ENCODE data around the gene BHLHE40.
"Not testable (repeated sequence)": the region's sequence is repeated elsewhere in the genome, so short reads cannot be mapped to it uniquely, and the experiment has no call there.

BHLHE40 gene

DNA sequence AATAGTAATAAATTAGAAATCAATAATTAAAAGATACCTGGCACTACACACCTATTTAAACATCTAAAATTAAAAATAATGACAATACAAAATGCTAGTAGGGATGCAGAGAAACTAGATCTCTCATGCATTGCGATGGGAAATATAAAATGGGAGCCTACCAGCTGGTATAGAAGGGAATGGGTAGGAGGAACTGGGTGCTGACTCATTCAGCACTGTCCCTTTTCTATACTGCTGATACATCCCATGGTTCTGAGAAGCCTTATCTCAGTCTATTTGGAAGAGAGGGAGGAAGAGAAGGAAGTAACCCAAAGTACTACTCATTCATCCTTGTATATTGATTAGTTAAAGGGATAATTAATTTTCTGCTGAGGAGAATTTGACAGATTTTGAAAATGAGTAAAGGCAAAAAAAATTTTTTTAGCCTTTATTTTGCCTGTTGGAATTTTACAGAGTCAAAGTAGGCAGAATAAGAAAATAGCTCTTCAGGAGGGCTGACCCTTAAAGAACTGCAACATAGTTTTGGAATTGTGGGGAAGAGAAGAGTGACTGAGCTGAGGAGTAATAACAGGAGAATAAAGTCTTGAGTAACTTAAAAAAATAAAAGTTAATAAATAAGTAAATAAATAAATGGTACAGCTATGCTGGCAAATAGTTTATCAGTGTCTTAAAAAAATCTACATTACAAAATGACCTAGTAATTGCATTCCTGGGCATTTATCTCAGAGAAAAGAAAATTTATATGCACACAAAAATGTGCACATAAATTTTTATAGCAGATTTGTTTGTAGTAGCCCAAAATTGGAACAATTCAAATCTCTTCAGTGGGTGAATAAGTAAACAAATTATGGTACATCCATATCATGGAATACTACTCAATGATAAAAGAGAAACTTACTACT, 15.3 kb upstream of the BHLHE40 start:
- no peak for DNase-seq

DNA sequence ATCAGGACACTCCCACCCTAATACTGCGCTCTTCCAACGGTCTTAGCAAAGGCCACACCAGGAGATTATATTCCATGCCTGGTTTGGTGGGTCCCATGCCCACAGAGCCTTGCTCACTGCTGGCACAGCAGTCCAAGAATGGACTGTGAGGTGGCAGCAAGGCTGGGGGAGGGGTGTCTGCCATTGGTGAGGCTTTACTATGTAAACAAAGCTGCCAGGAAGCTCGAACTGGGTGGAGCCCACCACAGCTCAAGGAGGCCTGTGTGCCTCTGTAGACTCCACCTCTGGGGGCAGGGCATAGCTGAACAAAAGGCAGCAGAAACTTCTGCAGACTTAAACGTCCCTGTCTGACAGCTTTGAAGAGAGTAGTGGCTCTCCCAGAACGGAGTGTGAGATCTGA, 13.2 kb upstream of the BHLHE40 start:
- DNase-seq = not testable (repeated sequence)

DNA sequence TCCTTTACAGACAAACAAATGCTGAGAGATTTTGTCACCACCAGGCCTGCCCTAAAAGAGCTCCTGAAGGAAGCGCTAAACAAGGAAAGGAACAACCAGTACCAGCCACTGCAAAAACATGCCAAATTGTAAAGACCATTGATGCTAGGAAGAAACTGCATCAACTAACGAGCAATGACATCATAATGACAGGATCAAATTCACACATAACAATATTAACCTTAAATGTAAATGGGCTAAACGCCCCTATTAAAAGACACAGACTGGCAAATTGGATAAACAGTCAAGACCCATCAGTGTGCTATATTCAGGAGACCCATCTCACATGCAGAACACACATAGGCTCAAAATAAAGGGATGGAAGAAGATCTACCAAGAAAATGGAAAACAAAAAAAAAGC, 11.6 kb upstream of the BHLHE40 start:
- not testable (repeated sequence) for DNase-seq

DNA sequence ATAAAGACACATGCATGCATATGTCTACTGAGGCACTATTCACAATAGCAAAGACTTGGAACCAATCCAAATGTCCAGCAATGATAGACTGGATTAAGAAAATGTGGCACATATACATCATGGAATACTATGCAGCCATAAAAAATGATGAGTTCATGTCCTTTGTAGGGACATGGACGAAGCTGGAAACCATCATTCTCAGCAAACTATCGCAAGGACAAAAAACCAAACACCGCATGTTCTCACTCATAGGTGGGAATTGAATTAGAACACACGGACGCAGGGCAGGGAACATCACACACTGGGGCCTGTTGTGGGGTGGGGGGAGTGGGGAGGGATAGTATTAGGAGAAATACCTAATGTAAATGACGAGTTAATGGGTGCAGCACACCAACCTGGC, 7.8 kb upstream of the BHLHE40 start:
- not testable (repeated sequence) for DNase-seq

DNA sequence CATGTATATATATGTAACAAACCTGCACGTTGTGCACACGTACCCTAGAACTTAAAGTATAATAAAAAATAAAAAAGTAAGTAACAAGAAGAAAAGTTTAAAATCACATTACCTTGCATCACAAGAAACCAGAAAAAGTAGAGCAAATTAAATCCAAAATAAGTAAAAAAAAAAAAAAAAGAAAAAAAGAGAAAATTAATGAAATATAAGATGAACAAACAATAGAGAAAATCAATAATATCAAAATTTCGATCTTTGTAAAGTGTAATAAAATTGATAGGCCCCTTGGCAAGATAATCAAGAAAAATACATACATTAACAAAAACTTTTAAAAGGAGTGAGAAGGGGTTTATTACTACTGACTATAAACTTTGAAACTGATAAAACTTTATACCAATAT, 7.4 kb upstream of the BHLHE40 start:
- DNase-seq = no peak

DNA sequence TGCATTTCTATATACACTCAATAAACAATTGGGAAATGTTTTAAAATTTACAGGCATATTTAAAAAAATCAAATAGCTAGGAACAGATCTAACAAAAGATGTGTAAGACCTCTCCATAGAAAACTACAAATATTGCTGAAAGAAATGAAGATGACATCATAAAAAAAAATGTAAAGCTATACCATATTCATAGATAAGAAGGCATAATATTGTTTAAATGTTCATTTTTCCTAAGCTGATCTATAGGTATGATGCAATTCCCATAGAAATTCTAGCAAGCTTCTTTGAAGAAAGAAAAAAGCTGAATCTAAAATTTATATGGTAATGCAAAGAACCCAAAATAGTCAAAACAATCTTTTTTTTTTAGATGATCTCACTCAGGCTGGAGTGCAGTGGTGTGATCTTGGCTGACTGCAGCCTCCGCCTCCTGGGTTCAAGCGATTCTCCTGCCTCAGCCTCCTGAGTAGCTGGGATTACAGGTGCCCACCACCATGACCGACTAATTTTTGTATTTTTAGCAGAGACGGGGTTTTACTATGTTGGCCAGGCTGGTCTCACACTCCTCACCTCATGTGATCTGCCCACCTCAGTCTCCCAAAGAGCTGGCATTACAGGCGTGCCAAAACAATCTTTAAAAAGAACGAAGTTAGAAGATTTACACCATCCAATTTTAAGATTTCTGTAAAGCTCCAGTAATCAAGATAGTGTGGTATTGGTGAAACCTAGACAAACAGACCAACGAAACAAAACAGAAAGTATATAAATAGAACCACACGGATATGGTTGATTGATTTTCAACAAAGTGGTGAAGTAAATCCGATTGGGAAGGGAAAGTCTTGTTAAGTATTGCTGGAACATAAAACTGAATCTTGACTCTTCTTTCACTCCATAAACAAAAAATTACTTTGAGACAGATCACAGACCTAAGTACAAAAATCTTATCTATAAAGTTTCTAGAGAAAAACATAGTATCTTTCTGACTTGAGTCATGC, 6.3 kb upstream of the BHLHE40 start:
- DNase-seq = no peak

DNA sequence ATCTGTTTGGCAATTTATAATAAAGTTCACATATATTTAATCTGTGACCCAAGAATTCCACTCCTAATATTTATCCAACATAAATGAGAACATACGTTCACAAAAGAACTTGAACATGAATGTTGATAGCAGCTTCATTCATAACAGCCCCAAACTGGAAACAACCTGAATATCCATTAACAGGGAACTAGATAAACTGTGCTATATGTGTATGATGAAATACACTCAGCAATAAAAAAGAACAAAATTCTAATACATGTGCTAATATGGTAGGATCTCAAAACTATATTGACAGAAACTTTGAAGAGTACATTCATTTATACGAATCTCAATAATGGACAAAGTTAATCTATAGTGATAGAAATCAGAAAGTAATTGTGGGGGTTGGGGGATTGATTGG, 5.1 kb upstream of the BHLHE40 start:
- no peak for DNase-seq

DNA sequence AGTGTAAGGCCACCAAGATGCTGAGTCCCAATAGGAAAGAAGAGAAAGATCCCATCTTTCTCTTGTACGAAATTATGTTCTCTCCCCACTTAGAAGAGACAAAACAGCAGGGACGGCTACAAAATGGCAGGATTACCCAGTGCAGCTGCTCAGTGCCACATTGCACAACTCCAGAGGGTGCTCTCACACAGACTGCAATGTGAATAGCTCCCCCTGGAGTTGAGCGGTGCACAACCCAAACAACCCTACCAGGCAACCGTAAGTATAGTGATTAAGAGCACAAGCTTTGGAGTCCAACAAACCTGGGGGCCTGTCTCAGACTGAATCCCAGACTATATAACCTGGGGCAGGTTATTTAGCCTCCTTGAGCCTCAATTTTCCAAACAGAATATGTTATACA, 3.1 kb upstream of the BHLHE40 start:
- peak in 1 of 2 donors; percentile 11 for DNase-seq

DNA sequence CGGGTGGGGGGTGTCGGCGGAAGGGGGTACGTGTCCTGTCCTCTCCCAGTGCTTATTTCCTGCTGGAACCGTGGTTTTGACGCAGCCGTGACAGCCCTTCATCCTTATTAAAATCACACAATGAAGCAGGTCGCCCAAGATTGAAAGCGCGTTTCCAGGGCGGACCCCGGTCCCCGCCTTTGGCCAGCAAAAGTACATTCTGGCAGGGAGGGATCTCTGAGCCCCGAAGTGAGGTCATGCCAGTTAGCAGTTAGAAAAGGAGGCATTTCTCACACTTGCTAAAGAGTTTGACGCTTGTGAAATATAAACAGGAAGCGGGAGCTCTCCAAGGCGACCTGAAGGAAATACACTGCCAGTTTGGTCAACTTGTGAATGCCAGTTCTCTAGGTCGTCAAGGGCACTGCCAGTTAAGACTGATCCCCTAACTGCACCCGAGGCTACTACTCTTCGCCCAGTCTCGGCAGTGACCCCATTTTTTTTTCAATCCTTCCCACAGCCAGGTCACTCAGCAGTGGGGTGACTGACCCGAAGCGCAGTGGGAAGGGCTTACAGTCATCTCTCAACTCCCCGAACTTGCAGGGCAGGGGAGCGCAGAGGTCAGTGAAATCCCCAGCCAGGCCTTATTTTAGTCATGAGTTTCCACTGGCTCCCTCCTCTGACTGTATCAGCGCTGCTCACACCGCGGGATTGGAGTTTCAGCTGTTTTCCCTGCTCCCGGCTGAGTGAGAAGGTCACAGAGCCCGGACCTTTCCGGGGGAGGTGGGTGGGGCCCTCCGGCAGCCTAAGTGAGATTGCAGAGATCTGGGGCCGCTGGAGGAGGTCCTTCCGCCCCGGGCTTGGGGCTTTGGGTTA, 2.0 kb upstream of the BHLHE40 start:
- peak; percentile 72 to 85 for DNase-seq

DNA sequence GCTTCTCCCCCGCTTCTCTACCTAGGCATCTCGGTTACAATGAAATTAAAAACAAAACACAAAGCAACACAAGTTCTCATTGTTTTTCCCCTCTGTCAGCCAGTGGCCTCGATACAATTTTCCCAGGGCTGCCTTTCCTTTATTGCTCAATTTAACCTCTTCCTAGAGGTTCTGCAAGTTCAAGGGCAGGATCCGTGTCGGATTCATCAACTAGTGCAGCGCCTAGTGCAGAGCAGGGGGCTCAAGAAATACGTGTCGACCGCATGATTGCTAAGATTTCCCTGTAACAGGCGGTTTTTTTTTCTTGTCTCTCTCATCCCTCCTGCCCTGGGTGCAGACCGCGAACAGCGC, 1.4 kb upstream of the BHLHE40 start:
- no peak for DNase-seq

DNA sequence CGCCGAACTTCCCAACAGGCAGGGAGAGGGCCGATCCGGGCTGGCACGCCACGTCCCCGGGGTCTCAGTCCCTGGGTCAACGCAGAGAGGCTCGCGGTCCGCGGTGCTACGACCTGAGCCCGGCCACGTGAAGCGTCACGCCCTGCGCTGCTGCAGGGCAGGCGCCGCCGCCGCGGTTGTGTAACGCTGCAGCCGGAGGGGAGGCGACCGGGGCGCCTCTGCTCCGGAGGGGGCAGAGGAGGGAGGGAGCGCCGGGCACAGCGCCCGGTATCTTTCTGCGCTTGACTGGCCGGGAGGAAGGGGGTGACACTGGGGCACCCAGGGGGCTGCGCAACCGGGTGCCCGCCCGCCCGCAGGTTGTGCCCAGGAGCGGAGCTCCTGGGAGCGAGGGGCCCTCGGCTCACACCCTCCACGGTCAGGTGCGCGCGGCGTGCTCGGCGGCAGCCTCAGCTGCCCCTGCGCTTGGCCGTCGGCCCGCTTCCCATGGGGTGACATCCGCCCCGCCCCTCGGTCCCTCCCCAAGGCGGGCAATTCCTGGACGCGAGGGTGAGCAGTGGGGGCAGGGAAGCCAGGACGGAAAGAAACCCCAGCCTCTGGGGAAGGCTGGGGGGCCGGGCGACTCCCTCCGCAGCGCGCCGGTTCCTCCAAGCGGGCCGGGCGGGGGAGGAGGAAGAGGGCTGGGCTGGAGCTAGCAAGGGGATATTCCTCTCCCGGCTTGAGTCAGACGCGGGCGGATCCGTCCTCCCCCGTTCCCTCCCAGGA, 852 bp upstream of the BHLHE40 start:
- peak; percentile 95 to 98 for DNase-seq

DNA sequence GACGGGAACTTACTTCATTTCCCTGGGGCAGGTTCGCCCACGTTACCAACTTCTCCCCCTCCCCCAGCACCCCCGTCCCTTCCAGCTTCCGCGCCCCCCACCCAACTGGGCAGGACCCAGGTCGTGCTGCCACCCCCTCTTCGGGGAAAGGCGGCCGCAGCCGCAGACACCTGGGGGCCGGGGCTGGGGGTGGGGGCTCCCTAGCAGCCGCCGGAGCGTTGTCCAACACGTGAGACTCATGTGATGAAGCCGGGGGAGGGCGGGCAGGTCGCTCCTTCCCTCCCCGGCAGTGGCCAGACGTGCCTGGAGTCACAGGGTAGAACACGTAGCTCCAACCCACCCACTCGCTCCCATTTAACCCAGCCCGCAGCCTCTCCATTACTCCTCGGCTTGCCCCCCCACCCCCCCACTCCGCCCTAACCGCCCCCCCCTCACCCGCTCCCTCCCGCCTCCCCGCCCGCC, 240 bp upstream of the BHLHE40 start:
- DNase-seq = peak; percentile 97 to 99

DNA sequence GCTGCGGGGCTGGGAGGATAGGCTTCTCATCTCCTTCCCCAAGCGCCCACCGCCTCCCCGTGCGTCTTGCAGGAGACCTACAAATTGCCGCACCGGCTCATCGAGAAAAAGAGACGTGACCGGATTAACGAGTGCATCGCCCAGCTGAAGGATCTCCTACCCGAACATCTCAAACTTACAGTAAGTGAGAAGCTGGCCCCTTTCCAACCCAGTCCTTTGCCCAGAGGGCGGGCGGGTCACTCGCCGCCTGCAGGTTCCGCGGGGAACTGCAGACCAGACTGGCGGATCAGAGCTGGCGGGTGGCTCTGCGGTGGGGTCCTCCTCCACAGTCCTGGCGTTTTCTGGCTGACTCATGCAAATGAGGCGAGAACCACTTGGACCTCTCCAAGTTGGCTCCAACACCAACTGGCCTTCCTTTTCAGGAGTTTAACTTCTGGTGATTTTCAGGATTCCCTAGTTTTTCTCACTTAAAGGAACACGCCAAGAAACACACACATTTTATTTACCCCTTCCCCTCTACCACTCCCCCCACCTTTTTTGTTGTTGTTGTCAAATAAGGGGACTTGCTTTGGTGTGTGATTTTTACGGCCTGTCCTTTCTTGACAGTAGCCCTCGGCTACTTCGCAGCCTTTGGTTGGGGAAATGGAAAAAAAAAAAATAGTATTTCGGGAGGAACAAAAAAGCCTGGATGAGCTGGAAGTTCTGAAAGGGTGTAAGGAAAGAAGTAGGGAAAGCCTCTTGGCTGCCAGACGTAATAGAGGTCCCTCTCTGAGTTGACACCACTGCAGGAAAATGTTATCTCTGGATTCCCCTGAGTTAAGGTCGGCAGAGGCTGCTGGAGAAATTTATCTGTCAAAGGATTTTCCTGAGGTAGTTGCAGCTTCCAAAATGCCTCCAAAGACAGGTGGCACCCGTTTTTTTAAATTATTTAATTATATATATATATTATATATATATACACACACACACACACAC, 1.3 kb downstream of the BHLHE40 start:
- DNase-seq = peak; percentile 83 to 86

DNA sequence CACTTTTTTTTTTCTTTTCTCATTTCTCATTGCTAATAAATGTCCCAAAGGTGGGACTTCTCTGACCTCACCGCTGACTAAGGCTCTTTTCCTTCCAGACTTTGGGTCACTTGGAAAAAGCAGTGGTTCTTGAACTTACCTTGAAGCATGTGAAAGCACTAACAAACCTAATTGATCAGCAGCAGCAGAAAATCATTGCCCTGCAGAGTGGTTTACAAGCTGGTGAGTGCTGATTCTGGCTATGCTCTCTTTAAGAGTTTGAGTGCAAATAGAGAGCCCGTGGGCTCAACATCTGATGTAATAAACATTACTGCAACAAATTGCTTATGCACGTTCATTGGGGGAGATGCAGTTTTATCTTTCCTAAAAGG, 2.0 kb downstream of the BHLHE40 start:
- no peak for DNase-seq

DNA sequence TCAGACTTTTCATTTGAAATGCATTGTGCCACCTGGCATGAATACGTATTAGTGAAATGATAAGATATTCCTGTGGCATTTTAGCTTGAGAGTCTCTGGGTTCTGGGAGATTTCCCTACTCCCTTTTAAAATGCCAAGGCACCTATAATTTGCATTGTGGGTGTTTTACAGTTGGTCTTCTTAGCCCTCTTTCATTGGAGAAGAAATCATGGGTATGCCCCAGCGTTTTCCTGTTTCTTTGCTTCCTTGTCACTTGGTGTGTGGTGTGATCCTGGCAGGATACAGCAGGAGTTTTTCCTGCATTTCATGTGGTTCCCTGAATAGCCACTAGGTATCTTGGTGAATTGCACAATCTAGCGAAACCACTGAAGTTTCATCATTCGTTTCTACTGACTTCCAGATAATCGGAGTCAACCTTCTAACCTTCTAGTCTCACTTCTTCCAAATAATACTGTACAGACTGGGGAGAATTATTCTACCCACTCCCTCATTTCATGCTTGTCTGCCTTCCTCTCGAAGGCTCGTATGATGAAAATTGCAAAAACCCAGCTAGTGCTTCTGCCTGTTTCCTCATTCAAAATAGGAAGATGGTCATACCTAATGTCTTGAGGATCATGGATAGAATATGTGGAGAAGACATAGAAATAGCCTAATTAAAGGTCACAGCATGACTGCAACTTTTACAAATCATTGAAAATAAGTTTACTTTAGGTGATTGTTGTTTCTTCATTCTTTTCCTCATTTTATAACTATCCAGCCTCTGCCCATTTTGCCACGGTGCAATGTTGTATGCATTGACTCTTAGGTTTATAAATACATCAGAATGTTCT, 2.6 kb downstream of the BHLHE40 start:
- no peak for DNase-seq

DNA sequence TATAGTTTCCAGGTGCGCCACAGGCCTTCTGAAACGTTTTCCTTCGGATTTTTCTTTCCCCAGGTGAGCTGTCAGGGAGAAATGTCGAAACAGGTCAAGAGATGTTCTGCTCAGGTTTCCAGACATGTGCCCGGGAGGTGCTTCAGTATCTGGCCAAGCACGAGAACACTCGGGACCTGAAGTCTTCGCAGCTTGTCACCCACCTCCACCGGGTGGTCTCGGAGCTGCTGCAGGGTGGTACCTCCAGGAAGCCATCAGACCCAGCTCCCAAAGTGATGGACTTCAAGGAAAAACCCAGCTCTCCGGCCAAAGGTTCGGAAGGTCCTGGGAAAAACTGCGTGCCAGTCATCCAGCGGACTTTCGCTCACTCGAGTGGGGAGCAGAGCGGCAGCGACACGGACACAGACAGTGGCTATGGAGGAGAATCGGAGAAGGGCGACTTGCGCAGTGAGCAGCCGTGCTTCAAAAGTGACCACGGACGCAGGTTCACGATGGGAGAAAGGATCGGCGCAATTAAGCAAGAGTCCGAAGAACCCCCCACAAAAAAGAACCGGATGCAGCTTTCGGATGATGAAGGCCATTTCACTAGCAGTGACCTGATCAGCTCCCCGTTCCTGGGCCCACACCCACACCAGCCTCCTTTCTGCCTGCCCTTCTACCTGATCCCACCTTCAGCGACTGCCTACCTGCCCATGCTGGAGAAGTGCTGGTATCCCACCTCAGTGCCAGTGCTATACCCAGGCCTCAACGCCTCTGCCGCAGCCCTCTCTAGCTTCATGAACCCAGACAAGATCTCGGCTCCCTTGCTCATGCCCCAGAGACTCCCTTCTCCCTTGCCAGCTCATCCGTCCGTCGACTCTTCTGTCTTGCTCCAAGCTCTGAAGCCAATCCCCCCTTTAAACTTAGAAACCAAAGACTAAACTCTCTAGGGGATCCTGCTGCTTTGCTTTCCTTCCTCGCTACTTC, 3.8 kb downstream of the BHLHE40 start:
- no peak for DNase-seq

DNA sequence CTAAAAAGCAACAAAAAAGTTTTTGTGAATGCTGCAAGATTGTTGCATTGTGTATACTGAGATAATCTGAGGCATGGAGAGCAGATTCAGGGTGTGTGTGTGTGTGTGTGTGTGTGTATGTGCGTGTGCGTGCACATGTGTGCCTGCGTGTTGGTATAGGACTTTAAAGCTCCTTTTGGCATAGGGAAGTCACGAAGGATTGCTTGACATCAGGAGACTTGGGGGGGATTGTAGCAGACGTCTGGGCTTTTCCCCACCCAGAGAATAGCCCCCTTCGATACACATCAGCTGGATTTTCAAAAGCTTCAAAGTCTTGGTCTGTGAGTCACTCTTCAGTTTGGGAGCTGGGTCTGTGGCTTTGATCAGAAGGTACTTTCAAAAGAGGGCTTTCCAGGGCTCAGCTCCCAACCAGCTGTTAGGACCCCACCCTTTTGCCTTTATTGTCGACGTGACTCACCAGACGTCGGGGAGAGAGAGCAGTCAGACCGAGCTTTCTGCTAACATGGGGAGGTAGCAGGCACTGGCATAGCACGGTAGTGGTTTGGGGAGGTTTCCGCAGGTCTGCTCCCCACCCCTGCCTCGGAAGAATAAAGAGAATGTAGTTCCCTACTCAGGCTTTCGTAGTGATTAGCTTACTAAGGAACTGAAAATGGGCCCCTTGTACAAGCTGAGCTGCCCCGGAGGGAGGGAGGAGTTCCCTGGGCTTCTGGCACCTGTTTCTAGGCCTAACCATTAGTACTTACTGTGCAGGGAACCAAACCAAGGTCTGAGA, 4.7 kb downstream of the BHLHE40 start:
- DNase-seq = peak; percentile 61 to 93

DNA sequence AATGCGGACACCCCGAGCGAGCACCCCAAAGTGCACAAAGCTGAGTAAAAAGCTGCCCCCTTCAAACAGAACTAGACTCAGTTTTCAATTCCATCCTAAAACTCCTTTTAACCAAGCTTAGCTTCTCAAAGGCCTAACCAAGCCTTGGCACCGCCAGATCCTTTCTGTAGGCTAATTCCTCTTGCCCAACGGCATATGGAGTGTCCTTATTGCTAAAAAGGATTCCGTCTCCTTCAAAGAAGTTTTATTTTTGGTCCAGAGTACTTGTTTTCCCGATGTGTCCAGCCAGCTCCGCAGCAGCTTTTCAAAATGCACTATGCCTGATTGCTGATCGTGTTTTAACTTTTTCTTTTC, 5.3 kb downstream of the BHLHE40 start:
- DNase-seq = no peak
